ENCODE results near the gene VSX1.

- TF ChIP-seq, protein P1, sequence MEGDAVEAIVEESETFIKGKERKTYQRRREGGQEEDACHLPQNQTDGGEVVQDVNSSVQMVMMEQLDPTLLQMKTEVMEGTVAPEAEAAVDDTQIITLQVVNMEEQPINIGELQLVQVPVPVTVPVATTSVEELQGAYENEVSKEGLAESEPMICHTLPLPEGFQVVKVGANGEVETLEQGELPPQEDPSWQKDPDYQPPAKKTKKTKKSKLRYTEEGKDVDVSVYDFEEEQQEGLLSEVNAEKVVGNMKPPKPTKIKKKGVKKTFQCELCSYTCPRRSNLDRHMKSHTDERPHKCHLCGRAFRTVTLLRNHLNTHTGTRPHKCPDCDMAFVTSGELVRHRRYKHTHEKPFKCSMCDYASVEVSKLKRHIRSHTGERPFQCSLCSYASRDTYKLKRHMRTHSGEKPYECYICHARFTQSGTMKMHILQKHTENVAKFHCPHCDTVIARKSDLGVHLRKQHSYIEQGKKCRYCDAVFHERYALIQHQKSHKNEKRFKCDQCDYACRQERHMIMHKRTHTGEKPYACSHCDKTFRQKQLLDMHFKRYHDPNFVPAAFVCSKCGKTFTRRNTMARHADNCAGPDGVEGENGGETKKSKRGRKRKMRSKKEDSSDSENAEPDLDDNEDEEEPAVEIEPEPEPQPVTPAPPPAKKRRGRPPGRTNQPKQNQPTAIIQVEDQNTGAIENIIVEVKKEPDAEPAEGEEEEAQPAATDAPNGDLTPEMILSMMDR (IDR thresholded peaks at IDR 0.05; ENCODE audit: poor library complexity, severe bottlenecking), result no peak
- TF ChIP-seq RAD21 (conservative IDR thresholded peaks at IDR 0.05), result no peak
- TF ChIP-seq EZH2 (IDR thresholded peaks at IDR 0.05; ENCODE audit: borderline replicate concordance, insufficient read depth, low read length, poor library complexity, severe bottlenecking), result no peak
- TF ChIP-seq REST (IDR thresholded peaks at IDR 0.05; ENCODE audit: borderline replicate concordance), result no peak
- no peak for TF ChIP-seq POLR2AphosphoS5 (IDR thresholded peaks at IDR 0.05)
- TF ChIP-seq EP300 (conservative IDR thresholded peaks at IDR 0.05; ENCODE audit: poor library complexity, severe bottlenecking), result no peak
- TF ChIP-seq TAF1 (IDR thresholded peaks at IDR 0.05; ENCODE audit: low read depth), result no peak
- no peak for TF ChIP-seq SMC3 (conservative IDR thresholded peaks at IDR 0.05; ENCODE audit: poor library complexity)
Observed at GRCh38 chr20:25070821-25071473, 11.0 kb downstream of the VSX1 start.
